ENCODE data around the gene CETP. TPM values are rescaled to one million over a fixed set of nuclear protein-coding genes. Genes with fewer than 3 reads are reported as not detected.

CETP gene
- total RNA-seq, 3 donors from 2014 or later (not counting 1 experiment from before 2014, with no cell fraction given) = 0.14 TPM; not detected in 2

GRCh38 chr16:56980792-56981724, 19.3 kb downstream of the CETP start:
- no peaks in the 10 kb centered on the region for H3K36me3 ChIP-seq (ENCODE audit: control insufficient read depth, insufficient read depth, low read length)
- no peak overlapping the region for H3K4me3 ChIP-seq (ENCODE audit: low read length)
- ATAC-seq = no peak
- 61% methylated on average over 16 of the region's 16 CpGs for WGBS (ENCODE audit: insufficient coverage)
- Mint-ChIP-seq H3K9me3 (no peaks in the 10 kb centered on the region), H3K4me3 (no peak overlapping the region), H3K4me1 (peaks cover 19 to 20% of the 10 kb centered on the region in 2 donors), H3K36me3 (no peaks in the 10 kb centered on the region), H3K27me3 (ENCODE audit: low read depth in 2 of 2) (peaks cover 0 to 6% of the 10 kb centered on the region in 2 donors), H3K27ac (peak overlapping the region in 1 of 2 donors; percentile 38)
- intact Hi-C loops (cut with micrococcal nuclease) = no loop called here
- DNase-seq = no peak
- peaks cover 23% of the 10 kb centered on the region for H3K4me1 ChIP-seq (ENCODE audit: control insufficient read depth, insufficient read depth, low read length)
- H3K27ac ChIP-seq (ENCODE audit: low read length) = no peak overlapping the region
- no peaks in the 10 kb centered on the region for H3K9me3 ChIP-seq (ENCODE audit: control insufficient read depth, insufficient read depth, low read length)
- no peak for TF ChIP-seq CTCF (IDR thresholded peaks at IDR 0.05)
- H3K27me3 ChIP-seq (ENCODE audit: control insufficient read depth, insufficient read depth, low read length) = no peaks in the 10 kb centered on the region

- DNase-seq (no peak), ATAC-seq (no peak)
- no peak overlapping the region for H3K27ac ChIP-seq (ENCODE audit: low read length)
- no peak overlapping the region for H3K4me3 ChIP-seq (ENCODE audit: low read length)
- H3K4me1 ChIP-seq (ENCODE audit: control insufficient read depth, insufficient read depth, low read length) = peaks cover 30% of the 10 kb centered on the region
- 86% methylated on average over 12 of the region's 12 CpGs for WGBS (ENCODE audit: insufficient coverage)
- Mint-ChIP-seq H3K4me3 (no peak overlapping the region), H3K27ac (no peak overlapping the region), H3K4me1 (peaks cover 19 to 20% of the 10 kb centered on the region in 2 donors), H3K9me3 (no peaks in the 10 kb centered on the region), H3K27me3 (ENCODE audit: low read depth in 2 of 2) (peaks cover 0 to 3% of the 10 kb centered on the region in 2 donors), H3K36me3 (no peaks in the 10 kb centered on the region)
- intact Hi-C loops (cut with micrococcal nuclease) = no loop called here
- H3K36me3 ChIP-seq (ENCODE audit: control insufficient read depth, insufficient read depth, low read length) = no peaks in the 10 kb centered on the region
- H3K9me3 ChIP-seq (ENCODE audit: control insufficient read depth, insufficient read depth, low read length) = no peaks in the 10 kb centered on the region
- no peak for TF ChIP-seq CTCF (IDR thresholded peaks at IDR 0.05)
- no peaks in the 10 kb centered on the region for H3K27me3 ChIP-seq (ENCODE audit: control insufficient read depth, insufficient read depth, low read length)
These were observed 20.1 kb downstream of the CETP start for GRCh38 chr16:56981729-56982271.

- peaks cover 35% of the 10 kb centered on the region for H3K4me1 ChIP-seq (ENCODE audit: control insufficient read depth, insufficient read depth, low read length)
- intact Hi-C loops (cut with micrococcal nuclease) = no loop called here
- DNase-seq = no peak
- ATAC-seq = no peak
- Mint-ChIP-seq H3K9me3 (no peaks in the 10 kb centered on the region), H3K4me3 (no peak overlapping the region), H3K36me3 (no peaks in the 10 kb centered on the region), H3K27ac (no peak overlapping the region), H3K4me1 (peaks cover 22 to 23% of the 10 kb centered on the region in 2 donors), H3K27me3 (ENCODE audit: low read depth in 2 of 2) (no peaks in the 10 kb centered on the region)
- no peak for TF ChIP-seq CTCF (IDR thresholded peaks at IDR 0.05)
- no peaks in the 10 kb centered on the region for H3K36me3 ChIP-seq (ENCODE audit: control insufficient read depth, insufficient read depth, low read length)
- H3K27me3 ChIP-seq (ENCODE audit: control insufficient read depth, insufficient read depth, low read length) = no peaks in the 10 kb centered on the region
- no peaks in the 10 kb centered on the region for H3K9me3 ChIP-seq (ENCODE audit: control insufficient read depth, insufficient read depth, low read length)
- H3K4me3 ChIP-seq (ENCODE audit: low read length) = no peak overlapping the region
- WGBS (ENCODE audit: insufficient coverage) = 100% methylated on average over 2 of the region's 2 CpGs
- H3K27ac ChIP-seq (ENCODE audit: low read length) = no peak overlapping the region
These were observed 20.9 kb downstream of the CETP start for GRCh38 chr16:56982695-56983094.
